ENCODE results near the gene LRRC8E.

LRRC8E gene

DNA sequence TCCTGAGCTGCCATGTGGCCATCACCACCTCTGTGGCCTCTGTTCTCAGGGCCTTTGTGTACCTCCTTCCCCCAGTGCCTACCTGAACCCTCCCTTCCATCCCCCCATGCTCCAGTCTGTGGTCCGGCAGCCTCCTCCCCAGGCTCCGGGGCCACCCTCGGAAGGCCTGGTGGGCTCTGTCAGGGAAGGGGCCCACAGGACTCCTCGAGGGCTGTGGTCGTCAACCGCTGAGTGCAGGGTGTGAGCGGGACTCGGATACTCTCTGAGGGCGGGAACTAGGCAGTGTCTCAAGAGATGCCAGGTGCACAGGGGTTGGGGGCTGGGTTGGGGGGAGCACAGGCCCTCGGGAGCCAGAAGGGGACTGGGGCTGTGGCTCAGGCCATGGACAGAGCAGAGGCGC, 19.2 kb downstream of the LRRC8E start:
- H2AK5ac ChIP-seq (ENCODE audit: low read length, severe bottlenecking), result no peak overlapping the region
- no peak overlapping the region for H2BK15ac ChIP-seq (ENCODE audit: low read depth, poor library complexity, severe bottlenecking)
- no peak overlapping the region for H3K23ac ChIP-seq (ENCODE audit: low read length in 2 of 2)
- H3K4me3 ChIP-seq (ENCODE audit: insufficient read depth in 1 of 2, low read depth in 1 of 2, low read length in 2 of 2), result peak overlapping the region in 1 of 2 experiments; percentile 15
- no peak overlapping the region for H3K9ac ChIP-seq (ENCODE audit: low read length)
- 96% methylated on average over 11 of the region's 11 CpGs for WGBS
- H2AFZ ChIP-seq (ENCODE audit: low read depth, low read length), result no peak overlapping the region
- H3K4me2 ChIP-seq (ENCODE audit: low read length, poor library complexity, severe bottlenecking), result no peak overlapping the region
- DNase-seq, result no peak
- no peak overlapping the region for H2BK12ac ChIP-seq (ENCODE audit: low read length in 2 of 2)
- peak overlapping the region; percentile 43 for H4K8ac ChIP-seq (ENCODE audit: low read length)
- no peak overlapping the region for H3K14ac ChIP-seq (ENCODE audit: low read length in 2 of 2)
- H3K36me3 ChIP-seq (ENCODE audit: control insufficient read depth in 1 of 2, insufficient read depth in 2 of 2, low read depth in 1 of 2, low read length in 2 of 2), result peaks cover 32 to 68% of the 10 kb centered on the region in 2 experiments
- no peak overlapping the region for H4K91ac ChIP-seq (ENCODE audit: low read length)
- peaks cover 51% of the 10 kb centered on the region for H3K79me1 ChIP-seq (replicated peaks; ENCODE audit: low read length, poor library complexity, severe bottlenecking)
- H3K18ac ChIP-seq (ENCODE audit: low read depth in 1 of 2, low read length in 2 of 2), result no peak overlapping the region
- H3K4ac ChIP-seq (ENCODE audit: low read depth in 1 of 2, low read length in 2 of 2), result no peak overlapping the region
- no peaks in the 10 kb centered on the region for H3K9me3 ChIP-seq (ENCODE audit: control insufficient read depth, low read length)
- H3K27ac ChIP-seq (ENCODE audit: low read length, poor library complexity, severe bottlenecking), result no peak overlapping the region
- no peak overlapping the region for H2BK120ac ChIP-seq (ENCODE audit: low read depth, low read length)
- H2BK5ac ChIP-seq (ENCODE audit: low read depth, low read length, poor library complexity, severe bottlenecking), result no peak overlapping the region
- H3K4me1 ChIP-seq (ENCODE audit: control insufficient read depth, insufficient read depth, low read depth, low read length), result peaks cover 41% of the 10 kb centered on the region
- H3K27me3 ChIP-seq (ENCODE audit: control insufficient read depth in 1 of 2, insufficient read depth in 1 of 2, low read length in 2 of 2), result no peaks in the 10 kb centered on the region

- WGBS, result 88% methylated on average over 14 of the region's 14 CpGs
- Histone ChIP-seq H4K91ac (ENCODE audit: low read length) (no peak overlapping the region), H2BK120ac (ENCODE audit: low read depth, low read length) (no peak overlapping the region), H3K23ac (ENCODE audit: low read length in 2 of 2) (no peak overlapping the region), H3K14ac (ENCODE audit: low read length in 2 of 2) (no peak overlapping the region), H2AFZ (ENCODE audit: low read depth, low read length) (no peak overlapping the region), H3K9me3 (ENCODE audit: control insufficient read depth, low read length) (no peaks in the 10 kb centered on the region), H3K4me3 (ENCODE audit: insufficient read depth in 1 of 2, low read depth in 1 of 2, low read length in 2 of 2) (no peak overlapping the region), H3K79me1 (replicated peaks; ENCODE audit: low read length, poor library complexity, severe bottlenecking) (peaks cover 46% of the 10 kb centered on the region), H3K4me1 (ENCODE audit: control insufficient read depth, insufficient read depth, low read depth, low read length) (peaks cover 34% of the 10 kb centered on the region), H3K27ac (ENCODE audit: low read length, poor library complexity, severe bottlenecking) (no peak overlapping the region), H2BK12ac (ENCODE audit: low read length in 2 of 2) (no peak overlapping the region), H3K4me2 (ENCODE audit: low read length, poor library complexity, severe bottlenecking) (no peak overlapping the region), H3K36me3 (ENCODE audit: control insufficient read depth in 1 of 2, insufficient read depth in 2 of 2, low read depth in 1 of 2, low read length in 2 of 2) (peaks cover 36 to 75% of the 10 kb centered on the region in 2 experiments), H4K8ac (ENCODE audit: low read length) (peak overlapping the region; percentile 12), H2BK15ac (ENCODE audit: low read depth, poor library complexity, severe bottlenecking) (no peak overlapping the region), H3K9ac (ENCODE audit: low read length) (no peak overlapping the region), H2AK5ac (ENCODE audit: low read length, severe bottlenecking) (no peak overlapping the region), H3K4ac (ENCODE audit: low read depth in 1 of 2, low read length in 2 of 2) (no peak overlapping the region), H2BK5ac (ENCODE audit: low read depth, low read length, poor library complexity, severe bottlenecking) (no peak overlapping the region), H3K27me3 (ENCODE audit: control insufficient read depth in 1 of 2, insufficient read depth in 1 of 2, low read length in 2 of 2) (no peaks in the 10 kb centered on the region), H3K18ac (ENCODE audit: low read depth in 1 of 2, low read length in 2 of 2) (no peak overlapping the region)
- DNase-seq, result no peak
Observed at GRCh38 chr19:7908078-7908699, 19.9 kb downstream of the LRRC8E start.

DNA sequence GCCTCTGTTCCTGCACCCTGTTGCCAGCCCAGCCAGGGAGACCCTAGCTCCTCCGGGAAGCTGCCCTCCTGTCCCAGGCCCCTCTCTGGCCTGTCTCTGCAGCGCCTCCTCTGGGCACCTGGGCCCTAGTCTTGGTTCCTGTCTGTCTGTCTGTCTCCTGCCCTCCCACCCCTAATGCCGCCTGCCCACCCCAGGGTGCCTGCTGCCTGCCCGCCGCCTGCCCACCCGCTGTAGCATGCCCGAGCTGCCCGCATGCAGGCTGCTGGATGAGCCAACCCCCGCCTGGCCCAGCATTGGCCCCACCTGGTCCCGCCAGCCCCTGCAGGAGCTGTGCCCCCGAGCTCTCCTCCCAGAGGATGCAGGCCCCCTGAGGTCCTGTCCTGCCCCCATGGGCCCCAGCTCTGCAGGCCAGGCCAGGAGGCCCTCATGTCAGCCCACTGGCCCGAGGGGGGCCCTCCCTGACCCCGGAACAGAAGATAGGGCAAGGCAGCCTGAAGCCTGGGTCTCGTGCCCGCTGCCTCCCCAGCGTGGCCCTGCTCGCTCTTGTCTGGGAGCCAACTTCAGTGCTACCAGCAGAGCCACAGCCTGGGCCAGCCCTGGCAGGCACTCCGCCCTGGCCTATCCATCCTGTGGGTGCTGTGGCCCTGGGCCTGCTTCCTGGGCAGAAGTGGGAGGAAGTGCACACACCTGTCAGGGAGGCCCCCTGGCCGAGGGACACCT, 20.6 kb downstream of the LRRC8E start:
- no peak for DNase-seq
- H3K27ac ChIP-seq (ENCODE audit: low read length, poor library complexity, severe bottlenecking), result no peak overlapping the region

GRCh38 chr19:7909471-7910067, 21.3 kb downstream of the LRRC8E start:
- peaks cover 43% of the 10 kb centered on the region for H3K79me1 ChIP-seq (replicated peaks; ENCODE audit: low read length, poor library complexity, severe bottlenecking)
- peaks cover 31% of the 10 kb centered on the region for H3K4me1 ChIP-seq (ENCODE audit: control insufficient read depth, insufficient read depth, low read depth, low read length)
- no peak overlapping the region for H2BK120ac ChIP-seq (ENCODE audit: low read depth, low read length)
- no peak overlapping the region for H3K14ac ChIP-seq (ENCODE audit: low read length in 2 of 2)
- peaks cover 38 to 84% of the 10 kb centered on the region in 2 experiments for H3K36me3 ChIP-seq (ENCODE audit: control insufficient read depth in 1 of 2, insufficient read depth in 2 of 2, low read depth in 1 of 2, low read length in 2 of 2)
- H2BK5ac ChIP-seq (ENCODE audit: low read depth, low read length, poor library complexity, severe bottlenecking), result no peak overlapping the region
- H3K4me3 ChIP-seq (ENCODE audit: insufficient read depth in 1 of 2, low read depth in 1 of 2, low read length in 2 of 2), result no peak overlapping the region
- no peak overlapping the region for H4K91ac ChIP-seq (ENCODE audit: low read length)
- no peak overlapping the region for H3K4me2 ChIP-seq (ENCODE audit: low read length, poor library complexity, severe bottlenecking)
- 94% methylated on average over 15 of the region's 21 CpGs for WGBS
- no peak overlapping the region for H3K27ac ChIP-seq (ENCODE audit: low read length, poor library complexity, severe bottlenecking)
- peaks cover under 1 to 2% of the 10 kb centered on the region in 2 experiments for H3K27me3 ChIP-seq (ENCODE audit: control insufficient read depth in 1 of 2, insufficient read depth in 1 of 2, low read length in 2 of 2)
- H3K4ac ChIP-seq (ENCODE audit: low read depth in 1 of 2, low read length in 2 of 2), result no peak overlapping the region
- no peak overlapping the region for H3K23ac ChIP-seq (ENCODE audit: low read length in 2 of 2)
- no peak overlapping the region for H3K18ac ChIP-seq (ENCODE audit: low read depth in 1 of 2, low read length in 2 of 2)
- no peak for DNase-seq
- H3K9ac ChIP-seq (ENCODE audit: low read length), result no peak overlapping the region
- no peak overlapping the region for H2BK15ac ChIP-seq (ENCODE audit: low read depth, poor library complexity, severe bottlenecking)
- H2BK12ac ChIP-seq (ENCODE audit: low read length in 2 of 2), result no peak overlapping the region
- H2AK5ac ChIP-seq (ENCODE audit: low read length, severe bottlenecking), result no peak overlapping the region
- no peak overlapping the region for H4K8ac ChIP-seq (ENCODE audit: low read length)
- H3K9me3 ChIP-seq (ENCODE audit: control insufficient read depth, low read length), result no peaks in the 10 kb centered on the region
- no peak overlapping the region for H2AFZ ChIP-seq (ENCODE audit: low read depth, low read length)

More for the DNA sequence above, 20.6 kb downstream of the LRRC8E start:
- no peak overlapping the region for H2AFZ ChIP-seq (ENCODE audit: low read depth, low read length)
- no peaks in the 10 kb centered on the region for H3K9me3 ChIP-seq (ENCODE audit: control insufficient read depth, low read length)
- H3K9ac ChIP-seq (ENCODE audit: low read length), result no peak overlapping the region
- peak overlapping the region; percentile 48 for H4K91ac ChIP-seq (ENCODE audit: low read length)
- no peak overlapping the region for H3K4me2 ChIP-seq (ENCODE audit: low read length, poor library complexity, severe bottlenecking)
- no peak overlapping the region for H3K23ac ChIP-seq (ENCODE audit: low read length in 2 of 2)
- H3K4me3 ChIP-seq (ENCODE audit: insufficient read depth in 1 of 2, low read depth in 1 of 2, low read length in 2 of 2), result no peak overlapping the region
- 94% methylated on average over 19 of the region's 19 CpGs for WGBS
- no peaks in the 10 kb centered on the region for H3K27me3 ChIP-seq (ENCODE audit: control insufficient read depth in 1 of 2, insufficient read depth in 1 of 2, low read length in 2 of 2)
- no peak overlapping the region for H2BK12ac ChIP-seq (ENCODE audit: low read length in 2 of 2)
- peaks cover 46% of the 10 kb centered on the region for H3K79me1 ChIP-seq (replicated peaks; ENCODE audit: low read length, poor library complexity, severe bottlenecking)
- H2BK5ac ChIP-seq (ENCODE audit: low read depth, low read length, poor library complexity, severe bottlenecking), result no peak overlapping the region
- no peak overlapping the region for H2BK120ac ChIP-seq (ENCODE audit: low read depth, low read length)
- peak overlapping the region; percentile 12 for H4K8ac ChIP-seq (ENCODE audit: low read length)
- H3K4ac ChIP-seq (ENCODE audit: low read depth in 1 of 2, low read length in 2 of 2), result no peak overlapping the region
- H3K4me1 ChIP-seq (ENCODE audit: control insufficient read depth, insufficient read depth, low read depth, low read length), result peaks cover 34% of the 10 kb centered on the region
- no peak overlapping the region for H2BK15ac ChIP-seq (ENCODE audit: low read depth, poor library complexity, severe bottlenecking)
- H2AK5ac ChIP-seq (ENCODE audit: low read length, severe bottlenecking), result no peak overlapping the region
- H3K18ac ChIP-seq (ENCODE audit: low read depth in 1 of 2, low read length in 2 of 2), result no peak overlapping the region
- no peak overlapping the region for H3K14ac ChIP-seq (ENCODE audit: low read length in 2 of 2)
- H3K36me3 ChIP-seq (ENCODE audit: control insufficient read depth in 1 of 2, insufficient read depth in 2 of 2, low read depth in 1 of 2, low read length in 2 of 2), result peaks cover 38 to 81% of the 10 kb centered on the region in 2 experiments

Data from mesenchymal stem cell (in vitro differentiated cells and primary cell).